Diencephalon (tissue), 1 donor: ENCODE measurements around the gene TYW1. TPM values are rescaled to one million over a fixed set of nuclear protein-coding genes. Genes with fewer than 3 reads are reported as not detected.

Source experiments
- small RNA-seq: library from RNA; depleted of rRNA; stranded (forward); fragments of <200 nt; gene quantifications from one replicate; pipeline ENCODE3, GENCODE V24; 2014
- total RNA-seq: library from RNA; depleted of rRNA; stranded (reverse); fragments of >200 nt; gene quantifications from one replicate; pipeline ENCODE4 v1.2.3, GENCODE V29; 2014

The TYW1 gene, protein sequence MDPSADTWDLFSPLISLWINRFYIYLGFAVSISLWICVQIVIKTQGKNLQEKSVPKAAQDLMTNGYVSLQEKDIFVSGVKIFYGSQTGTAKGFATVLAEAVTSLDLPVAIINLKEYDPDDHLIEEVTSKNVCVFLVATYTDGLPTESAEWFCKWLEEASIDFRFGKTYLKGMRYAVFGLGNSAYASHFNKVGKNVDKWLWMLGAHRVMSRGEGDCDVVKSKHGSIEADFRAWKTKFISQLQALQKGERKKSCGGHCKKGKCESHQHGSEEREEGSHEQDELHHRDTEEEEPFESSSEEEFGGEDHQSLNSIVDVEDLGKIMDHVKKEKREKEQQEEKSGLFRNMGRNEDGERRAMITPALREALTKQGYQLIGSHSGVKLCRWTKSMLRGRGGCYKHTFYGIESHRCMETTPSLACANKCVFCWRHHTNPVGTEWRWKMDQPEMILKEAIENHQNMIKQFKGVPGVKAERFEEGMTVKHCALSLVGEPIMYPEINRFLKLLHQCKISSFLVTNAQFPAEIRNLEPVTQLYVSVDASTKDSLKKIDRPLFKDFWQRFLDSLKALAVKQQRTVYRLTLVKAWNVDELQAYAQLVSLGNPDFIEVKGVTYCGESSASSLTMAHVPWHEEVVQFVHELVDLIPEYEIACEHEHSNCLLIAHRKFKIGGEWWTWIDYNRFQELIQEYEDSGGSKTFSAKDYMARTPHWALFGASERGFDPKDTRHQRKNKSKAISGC
- total RNA-seq = 16.4 TPM

DNA sequence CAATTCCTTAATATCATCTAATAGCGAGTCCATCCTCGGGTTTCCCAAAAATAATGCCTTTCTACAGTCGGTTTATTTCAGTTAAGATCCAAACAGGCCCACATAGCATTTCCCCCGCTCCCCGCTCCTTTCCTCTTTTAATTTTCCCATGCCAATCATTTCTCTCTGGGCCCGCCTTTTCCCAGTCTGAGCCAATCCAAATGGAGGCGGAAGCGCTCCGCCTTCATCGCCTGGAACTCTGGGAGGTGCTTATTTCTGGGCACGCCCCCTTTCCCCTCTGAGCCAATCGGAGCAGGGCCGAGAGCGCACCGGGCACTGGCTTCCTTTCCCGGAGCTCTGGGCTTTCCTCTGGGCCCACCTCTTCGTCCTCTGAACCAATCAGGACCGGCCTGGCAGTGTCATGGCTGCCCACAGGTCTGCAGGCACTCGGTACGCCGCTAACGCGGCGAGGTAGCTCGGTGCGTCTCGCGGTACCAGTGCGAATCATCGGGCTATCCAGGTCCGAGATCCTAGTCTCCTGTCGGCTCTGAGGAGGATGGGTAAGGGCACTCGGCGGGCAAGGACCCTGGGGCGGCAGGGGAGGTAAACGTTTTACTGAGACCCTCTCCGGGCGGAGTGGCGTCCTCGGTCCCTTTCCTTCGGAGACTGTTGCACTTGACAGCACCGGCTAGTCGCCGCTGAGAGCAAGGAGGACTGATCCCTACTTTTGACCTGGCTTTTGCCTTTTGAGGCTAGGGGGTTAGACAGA is at the start of gene TYW1:
Gene TYW1 (plus strand): TSS at position 390 of the 748 bp plus-strand sequence. CDS start 146 bp downstream, at position 536.

DNA sequence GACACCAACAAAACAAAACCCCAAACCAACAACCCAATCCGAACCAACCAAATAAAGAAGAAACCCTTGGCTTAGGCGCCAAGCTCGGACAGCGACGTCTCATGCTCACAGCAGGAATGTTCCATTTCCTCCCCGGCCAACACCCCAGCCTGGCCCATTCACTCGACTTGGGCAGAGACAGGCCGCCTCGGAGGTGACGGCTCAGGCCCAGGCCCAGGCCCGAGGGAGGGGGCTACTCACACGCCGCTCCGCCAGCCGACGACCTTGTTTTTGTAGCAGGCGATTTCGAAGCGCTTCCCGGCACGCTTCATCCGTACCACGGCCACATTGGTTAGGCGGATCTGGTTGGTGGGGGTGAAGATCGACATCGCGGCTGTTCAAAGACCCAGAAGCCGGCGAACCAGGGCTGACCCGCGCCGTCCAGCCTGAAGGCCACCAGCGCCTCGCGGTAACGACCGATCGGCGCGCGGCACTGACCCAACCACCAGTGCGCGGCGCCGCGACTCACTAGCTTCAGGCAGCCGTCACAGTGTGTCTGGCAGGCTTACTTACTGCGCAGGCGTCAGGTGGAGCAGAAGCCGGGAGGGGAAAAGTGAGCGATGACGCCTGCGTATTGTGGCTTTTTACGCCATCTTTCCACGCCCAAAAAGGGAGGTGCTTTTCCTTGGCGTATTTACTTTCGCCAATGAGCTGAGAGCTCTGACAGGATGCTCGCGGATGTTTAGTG is 1.4 kb upstream of the TYW1 start, which contains the start of gene SBDS:
Gene SBDS (minus strand): TSS at position 537 of the 727 bp plus-strand sequence. CDS start 169 bp downstream, at position 368.

Small RNA genes lying within 50 kb of the gene (small RNA-seq; reads per million reads assigned to genes)
- gene AC073089.1 = not detected
- gene MIR4650-1 = not detected
- gene RN7SL43P = not detected

Other genes starting within 250 kb of the TYW1 start
- gene TMEM248, start 75.6 kb upstream of the TYW1 start, total RNA-seq = 69.9 TPM
- 65.0 TPM for gene SBDS, start 1.2 kb upstream of the TYW1 start, total RNA-seq